Activated T-cell treated with anti-CD3 and anti-CD28 coated beads for 4 hours (primary cell): ENCODE measurements around the gene AICDA.
A peak's percentile ranks its signal among the peaks of the same experiment; 100 is the strongest.
"Not testable (repeated sequence)": the region's sequence is repeated elsewhere in the genome, so short reads cannot be mapped to it uniquely, and the experiment has no call there.

Source experiments
- DNase-seq: peaks from one replicate; pipeline ENCODE4 v3.0.0-alpha.2; 2020

The AICDA gene

GRCh38 chr12:8612629-8613028 is at the start of gene AICDA:
Gene AICDA, minus strand, starts transcription at chr12:8612859. Its CDS starts 92 bp downstream, at chr12:8612767.
- DNase-seq = no peak

- DNase-seq = no peak
Measured at GRCh38 chr12:8661751-8662150, 49.1 kb upstream of the AICDA start.

GRCh38 chr12:8661016-8661415 is 48.4 kb upstream of the AICDA start:
- no peak for DNase-seq

DNA sequence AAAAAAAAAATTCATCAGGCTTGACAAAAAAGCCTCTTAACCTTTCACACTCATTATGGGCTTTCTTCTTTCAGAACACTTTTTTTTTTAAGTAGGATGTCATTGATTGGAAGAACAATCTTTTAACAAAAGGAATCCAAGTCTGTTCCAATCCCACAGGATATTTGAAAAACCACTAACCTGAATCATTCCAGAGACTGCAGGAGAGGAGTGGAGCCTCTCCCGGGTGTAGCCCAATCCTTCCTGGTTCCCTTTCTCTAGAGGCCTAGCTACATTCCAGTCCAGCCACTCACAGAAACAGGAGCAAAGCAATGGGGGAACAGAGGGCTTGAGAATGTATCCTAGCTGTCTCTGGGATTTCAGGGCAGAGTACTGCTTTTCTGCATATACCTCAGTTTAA is 45.7 kb upstream of the AICDA start:
- no peak for DNase-seq

- DNase-seq = no peak
Measured at GRCh38 chr12:8655421-8655820, 42.8 kb upstream of the AICDA start.

- DNase-seq = peak; percentile 7
Measured at GRCh38 chr12:8648576-8649205, 36.0 kb upstream of the AICDA start.

DNA sequence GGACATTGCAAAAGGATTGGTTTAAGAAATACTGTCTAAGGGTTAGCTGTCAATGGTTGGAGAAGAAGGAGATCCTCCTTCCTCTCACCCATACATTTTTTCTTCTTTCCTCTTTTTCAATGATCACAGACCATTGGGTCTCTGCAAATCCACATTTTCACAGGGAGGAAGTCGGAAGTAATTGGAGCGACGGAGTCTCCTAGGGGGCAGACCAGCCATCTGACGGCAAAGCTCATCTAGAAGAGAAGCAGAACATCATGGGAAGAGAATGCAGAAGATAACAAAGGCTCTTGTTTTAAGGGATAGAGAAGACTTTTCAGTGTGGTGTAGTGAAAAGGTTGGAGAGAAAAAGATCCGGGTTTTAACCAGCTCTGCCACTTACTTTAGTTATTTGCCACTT is 35.3 kb upstream of the AICDA start:
- DNase-seq = no peak

- peak; percentile 31 for DNase-seq
Measured at GRCh38 chr12:8644345-8645248, 31.9 kb upstream of the AICDA start.

DNA sequence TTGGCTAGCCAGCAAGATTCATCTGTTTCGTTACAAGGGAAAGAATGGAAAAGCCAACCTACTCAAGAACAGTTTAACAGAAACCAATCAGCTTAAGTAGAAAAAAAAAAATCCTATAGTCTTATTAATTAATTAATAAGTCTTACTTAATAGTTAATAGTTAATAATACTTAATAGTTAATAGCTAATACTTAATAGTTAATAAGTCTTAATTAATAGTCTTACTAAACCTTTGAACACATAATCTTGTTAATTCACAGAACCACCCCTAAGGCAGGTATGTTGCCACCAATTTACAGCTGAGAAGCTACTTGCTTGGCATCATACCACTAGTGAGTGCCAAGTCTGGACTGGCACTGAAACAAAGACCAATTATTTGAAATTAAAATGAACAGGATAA is 30.1 kb upstream of the AICDA start:
- no peak for DNase-seq

- DNase-seq = no peak
Measured at GRCh38 chr12:8639936-8640335, 27.3 kb upstream of the AICDA start.

GRCh38 chr12:8638951-8639350 is 26.3 kb upstream of the AICDA start:
- DNase-seq = no peak

GRCh38 chr12:8637666-8638065 is 25.0 kb upstream of the AICDA start:
- DNase-seq = no peak

DNA sequence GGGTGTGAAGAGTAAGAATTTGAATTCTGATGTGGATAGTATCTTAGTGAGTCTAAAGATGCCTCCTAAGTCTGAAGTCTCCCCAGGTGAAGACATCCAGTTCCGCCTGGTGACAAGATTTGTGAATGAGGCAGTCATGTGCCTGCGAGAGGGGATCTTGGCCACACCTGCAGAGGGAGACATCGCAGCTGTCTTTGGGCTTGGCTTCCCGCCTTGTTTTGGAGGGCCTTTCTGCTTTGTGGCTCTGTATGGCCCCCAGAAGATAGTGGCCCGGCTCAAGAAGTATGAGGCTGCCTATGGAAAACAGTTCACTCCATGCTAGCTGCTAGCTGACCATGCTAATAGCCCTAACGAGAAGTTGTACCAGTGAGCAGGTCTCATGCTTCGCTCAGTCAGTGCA is 24.6 kb upstream of the AICDA start:
- no peak for DNase-seq

DNA sequence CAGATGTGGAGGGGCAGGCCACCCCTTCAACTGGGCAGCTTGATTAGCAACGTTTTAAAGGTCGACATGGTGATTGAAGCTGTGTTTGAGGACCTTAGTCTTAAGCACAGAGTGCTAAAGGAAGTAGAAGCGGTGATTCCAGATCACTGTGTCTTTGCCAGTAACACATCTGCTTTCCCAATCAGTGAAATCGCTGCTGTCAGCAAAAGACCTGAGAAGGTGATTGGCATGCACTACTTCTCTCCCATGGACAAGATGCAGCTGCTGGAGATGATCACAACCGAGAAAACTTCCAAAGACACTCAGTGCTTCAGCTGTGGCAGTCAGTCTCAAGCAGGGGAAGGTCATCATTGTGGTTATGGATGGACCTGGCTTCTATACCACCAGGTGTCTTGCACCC is 23.9 kb upstream of the AICDA start:
- no peak for DNase-seq

DNA sequence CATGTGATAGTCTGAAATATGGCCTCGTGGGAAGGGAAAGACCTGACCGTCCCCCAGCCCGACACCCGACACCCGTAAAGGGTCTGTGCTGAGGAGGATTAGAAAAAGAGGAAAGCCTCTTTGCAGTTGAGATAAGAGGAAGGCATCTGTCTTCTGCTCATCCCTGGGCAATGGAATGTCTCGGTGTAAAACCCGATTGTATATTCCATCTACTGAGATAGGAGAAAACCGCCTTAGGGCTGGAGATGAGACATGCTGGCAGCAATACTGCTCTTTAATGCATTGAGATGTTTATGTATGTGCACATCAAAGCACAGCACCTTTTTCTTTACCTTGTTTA is 23.3 kb upstream of the AICDA start:
- DNase-seq = not testable (repeated sequence)

GRCh38 chr12:8635342-8636006 is 22.8 kb upstream of the AICDA start:
- not testable (repeated sequence) for DNase-seq

DNA sequence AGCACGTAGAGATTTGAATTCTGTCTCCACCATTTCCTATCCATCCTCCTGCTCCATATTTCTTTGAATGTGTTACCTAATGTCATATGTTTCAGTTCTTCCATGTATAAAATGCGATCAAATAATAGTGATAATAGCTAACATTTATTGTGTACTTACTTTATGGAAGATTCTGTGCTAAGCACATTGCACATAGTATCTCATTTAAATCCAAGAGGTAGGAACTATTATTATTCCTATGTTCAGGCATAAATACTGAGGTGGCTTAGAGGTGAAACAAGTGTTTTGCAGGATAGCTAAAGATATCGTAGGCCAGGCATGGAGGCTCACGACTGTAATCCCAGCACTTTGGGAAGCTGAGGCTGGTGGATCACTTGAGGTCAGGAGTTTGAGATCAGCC is 17.5 kb upstream of the AICDA start:
- no peak for DNase-seq

DNA sequence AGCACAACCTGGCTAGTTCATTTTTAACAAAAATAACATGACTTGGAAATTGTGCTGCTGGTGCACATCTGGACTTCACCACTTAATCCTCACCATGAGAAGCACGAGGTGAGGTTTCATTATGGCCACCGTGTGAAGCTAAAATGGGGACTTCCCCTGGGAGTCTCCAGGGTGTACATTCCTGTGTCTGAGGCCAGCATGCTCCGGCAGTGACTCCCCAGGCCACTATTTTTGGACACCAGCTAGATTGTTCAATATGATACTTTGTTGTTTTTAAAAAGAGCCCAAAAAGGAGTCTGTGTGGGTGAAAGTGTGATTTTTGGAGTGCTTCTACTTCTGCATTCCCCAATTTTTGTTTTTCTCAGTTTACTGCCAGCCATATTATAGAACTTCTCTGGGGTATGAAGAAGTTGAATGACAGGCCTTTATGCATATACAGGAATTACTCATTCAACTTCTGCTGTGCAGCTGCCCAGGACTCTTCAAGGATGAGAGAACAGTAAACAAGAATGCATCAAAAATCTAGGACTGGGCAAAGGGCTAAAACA is 16.9 kb upstream of the AICDA start:
- no peak for DNase-seq

- DNase-seq = no peak
Measured at GRCh38 chr12:8628731-8629130, 16.1 kb upstream of the AICDA start.

DNA sequence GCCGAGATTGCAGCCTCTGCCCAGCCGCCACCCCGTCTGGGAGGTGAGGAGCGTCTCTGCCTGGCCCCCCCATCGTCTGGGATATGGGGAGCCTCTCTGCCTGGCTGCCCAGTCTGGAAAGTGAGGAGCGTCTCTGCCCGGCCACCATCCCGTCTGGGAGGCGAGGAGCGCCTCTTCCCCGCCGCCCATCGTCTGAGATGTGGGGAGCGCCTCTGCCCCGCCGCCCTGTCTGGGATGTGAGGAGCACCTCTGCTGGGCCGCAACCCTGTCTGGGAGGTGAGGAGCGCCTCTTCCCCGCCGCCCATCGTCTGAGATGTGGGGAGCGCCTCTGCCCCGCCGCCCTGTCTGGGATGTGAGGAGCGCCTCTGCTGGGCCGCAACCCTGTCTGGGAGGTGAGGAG is 12.1 kb upstream of the AICDA start:
- DNase-seq = not testable (repeated sequence)

DNA sequence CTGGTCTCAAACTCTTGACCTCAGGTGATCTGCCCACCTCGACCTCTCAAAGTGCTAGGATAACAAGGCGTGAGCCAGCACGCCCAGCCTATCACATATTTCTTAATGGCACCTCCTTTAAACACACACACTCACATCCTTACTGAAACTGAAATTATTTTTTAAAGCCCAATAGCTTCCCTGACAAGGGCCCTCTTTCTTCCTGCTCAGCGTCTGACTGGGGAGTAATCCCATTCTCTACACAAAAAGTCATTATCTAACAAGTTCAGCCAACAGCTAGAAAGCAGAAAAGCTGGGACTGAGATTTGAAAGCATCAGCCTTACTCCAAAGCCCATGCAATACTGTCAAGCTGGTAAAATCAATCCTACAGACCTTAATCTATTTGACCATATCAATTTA is 10.0 kb upstream of the AICDA start:
- DNase-seq = no peak

DNA sequence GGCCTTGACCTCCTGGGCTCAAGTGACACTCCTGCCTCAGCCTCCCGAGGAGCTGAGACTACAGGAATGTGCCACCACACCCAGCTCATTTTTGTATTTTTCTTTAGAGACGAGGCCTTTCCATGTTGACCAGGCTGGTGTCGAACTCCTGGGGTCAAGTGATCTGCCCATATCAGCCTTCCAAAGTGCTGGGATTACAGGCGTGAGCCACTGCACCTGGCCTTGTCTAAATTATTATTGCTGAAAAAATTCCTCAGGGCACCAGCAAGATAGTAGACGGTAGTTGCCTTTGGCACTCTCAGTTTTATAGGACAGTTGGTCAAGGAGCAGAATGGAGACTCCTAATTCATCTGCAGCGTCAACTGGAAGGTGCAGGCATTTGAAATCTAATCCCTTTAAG is 2.5 kb upstream of the AICDA start:
- DNase-seq = no peak

GRCh38 chr12:8613881-8614280 is 1.2 kb upstream of the AICDA start:
- DNase-seq = not testable (repeated sequence)
